HG02763 (cell line): ENCODE results near the gene FRYL.

Experiments
- ATAC-seq: cut with Tn5 transposase; IDR thresholded peaks from one replicate; pipeline ENCODE4 v1.9.1; 2021; ENCODE audit warnings: mild to moderate bottlenecking, moderate library complexity; ENCODE audit not compliant: unreplicated experiment

The FRYL gene

GRCh38 chr4:48634688-48635308, 145.3 kb downstream of the FRYL start:
- ATAC-seq = no peak

GRCh38 chr4:48633657-48634056, 146.4 kb downstream of the FRYL start:
- no peak for ATAC-seq

GRCh38 chr4:48629458-48629857, 150.6 kb downstream of the FRYL start:
- no peak for ATAC-seq

- no peak for ATAC-seq
Observed at GRCh38 chr4:48623182-48623780, 156.8 kb downstream of the FRYL start.

- no peak for ATAC-seq
Observed at GRCh38 chr4:48620831-48621230, 159.2 kb downstream of the FRYL start.

- ATAC-seq = no peak
Observed at GRCh38 chr4:48620093-48620492, 160.0 kb downstream of the FRYL start.

- no peak for ATAC-seq
Observed at GRCh38 chr4:48604527-48604926, 175.6 kb downstream of the FRYL start.

- ATAC-seq = no peak
Observed at GRCh38 chr4:48604041-48604440, 176.0 kb downstream of the FRYL start.

GRCh38 chr4:48603366-48604003, 176.6 kb downstream of the FRYL start:
- no peak for ATAC-seq

GRCh38 chr4:48602763-48603162, 177.3 kb downstream of the FRYL start:
- ATAC-seq = no peak

GRCh38 chr4:48602222-48602621, 177.9 kb downstream of the FRYL start:
- ATAC-seq = no peak

GRCh38 chr4:48596336-48596735, 183.7 kb downstream of the FRYL start:
- no peak for ATAC-seq

GRCh38 chr4:48594180-48594579, 185.9 kb downstream of the FRYL start:
- no peak for ATAC-seq

- no peak for ATAC-seq
Observed at GRCh38 chr4:48591372-48591771, 188.7 kb downstream of the FRYL start.

GRCh38 chr4:48590884-48591283, 189.2 kb downstream of the FRYL start:
- no peak for ATAC-seq

- no peak for ATAC-seq
Observed at GRCh38 chr4:48589098-48589445, 191.0 kb downstream of the FRYL start.

- ATAC-seq = no peak
Observed at GRCh38 chr4:48588230-48589097, 191.6 kb downstream of the FRYL start.

GRCh38 chr4:48585401-48585800, 194.7 kb downstream of the FRYL start:
- ATAC-seq = no peak

- no peak for ATAC-seq
Observed at GRCh38 chr4:48578132-48578968, 201.7 kb downstream of the FRYL start.

- ATAC-seq = no peak
Observed at GRCh38 chr4:48575964-48576363, 204.1 kb downstream of the FRYL start.

- ATAC-seq = no peak
Observed at GRCh38 chr4:48571471-48571870, 208.6 kb downstream of the FRYL start.
